HepG2 (cell line): ENCODE results near the gene RPS14. TPM values are rescaled to one million over a fixed set of nuclear protein-coding genes. Genes with fewer than 3 reads are reported as not detected.
A peak's percentile ranks its signal among the peaks of the same experiment; 100 is the strongest.

Experiments used
- ETV5 ChIP-seq: IDR thresholded peaks from 2 replicates; pipeline ENCODE4 v1.6.1; 2018; ENCODE audit warnings: missing biosample characterization, missing genetic modification reagents, inconsistent platforms, borderline replicate concordance
- IKZF5 ChIP-seq: IDR thresholded peaks from 2 replicates; pipeline ENCODE4 v1.6.1; 2018; ENCODE audit warnings: missing genetic modification reagents, mild to moderate bottlenecking, missing compliant biosample characterization
- KLF15 ChIP-seq: sonication (generic); formaldehyde crosslinking; IDR thresholded peaks from 2 replicates; pipeline ENCODE4 v1.8.1; 2023; ENCODE audit warnings: borderline replicate concordance, mild to moderate bottlenecking, inconsistent platforms, missing genetic modification reagents, mixed read lengths
- MED8 ChIP-seq: sonication (generic); formaldehyde crosslinking; IDR thresholded peaks from 2 replicates; pipeline ENCODE4 v1.8.1; 2023; ENCODE audit warnings: mild to moderate bottlenecking, missing genetic modification reagents; ENCODE audit not compliant: insufficient replicate concordance
- NFE2L2 ChIP-seq: fragments of 150-350 bp; IDR thresholded peaks from 2 replicates; pipeline ENCODE4 v1.6.1; 2014; ENCODE audit warnings: low read length
- NFYB ChIP-seq: sonication (generic); formaldehyde crosslinking; IDR thresholded peaks from 2 replicates; pipeline ENCODE4 v1.4.0; 2020; ENCODE audit warnings: missing genetic modification reagents
- PCBP1 ChIP-seq: fragments of 200-400 bp; formaldehyde crosslinking; IDR thresholded peaks from 2 replicates; pipeline ENCODE4 v1.6.1; 2017; ENCODE audit warnings: mild to moderate bottlenecking, low read depth, low read length, borderline replicate concordance
- RAD21 ChIP-seq: fragments of 450-650 bp; formaldehyde crosslinking; IDR thresholded peaks from 2 replicates; pipeline ENCODE4 v1.5.0; 2020; ENCODE audit warnings: mild to moderate bottlenecking
- THAP11 ChIP-seq: IDR thresholded peaks from 2 replicates; pipeline ENCODE4 v1.6.1; 2016; ENCODE audit warnings: missing biosample characterization, missing genetic modification reagents
- WIZ ChIP-seq: sonication (generic); formaldehyde crosslinking; IDR thresholded peaks from 2 replicates; pipeline ENCODE4 v1.5.1; 2020; ENCODE audit warnings: mild to moderate bottlenecking, missing genetic modification reagents
- ZBTB26 ChIP-seq: IDR thresholded peaks from 2 replicates; pipeline ENCODE4 v1.6.1; 2016; ENCODE audit warnings: missing compliant biosample characterization, missing genetic modification reagents, borderline replicate concordance
- ZFP36L1 ChIP-seq: sonication (generic); formaldehyde crosslinking; IDR thresholded peaks from 2 replicates; pipeline ENCODE4 v1.8.0; 2022; ENCODE audit warnings: mild to moderate bottlenecking, missing genetic modification reagents, moderate library complexity
- ZNF138 ChIP-seq: sonication (generic); formaldehyde crosslinking; IDR thresholded peaks from 2 replicates; pipeline ENCODE4 v1.5.0; 2020; ENCODE audit warnings: mild to moderate bottlenecking, low read depth, missing genetic modification reagents
- ZNF24 ChIP-seq: fragments of 450-650 bp; IDR thresholded peaks from 2 replicates; pipeline ENCODE4 v1.6.1; 2017; ENCODE audit warnings: antibody characterized with exemption, mild to moderate bottlenecking
- ZNF296 ChIP-seq: sonication (generic); formaldehyde crosslinking; conservative IDR thresholded peaks from 2 replicates; pipeline ENCODE4 v1.5.0; 2020; ENCODE audit warnings: mild to moderate bottlenecking, missing genetic modification reagents
- ZNF564 ChIP-seq: sonication (generic); formaldehyde crosslinking; IDR thresholded peaks from 2 replicates; pipeline ENCODE4 v1.8.1; 2023; ENCODE audit warnings: mild to moderate bottlenecking, missing genetic modification reagents
- ZNF589 ChIP-seq: sonication (generic); formaldehyde crosslinking; conservative IDR thresholded peaks from 2 replicates; pipeline ENCODE4 v1.8.0; 2022; ENCODE audit warnings: mild to moderate bottlenecking, moderate library complexity, missing genetic modification reagents
- ZNF652 ChIP-seq: IDR thresholded peaks from 2 replicates; pipeline ENCODE4 v1.6.1; 2016; ENCODE audit warnings: low read depth, borderline replicate concordance
- ZNF761 ChIP-seq: sonication (generic); formaldehyde crosslinking; conservative IDR thresholded peaks from 2 replicates; pipeline ENCODE4 v1.4.0; 2020; ENCODE audit warnings: mild to moderate bottlenecking, missing genetic modification reagents
- polyA plus RNA-seq, 8 experiments: library from polyadenylated mRNA; depleted of rRNA in 3 of 8; stranded (reverse) in 7 of 8; unstranded in 1 of 8; fragments of >200 nt; fragmentation: Illumina TruSeq in 4 of 8; extraction: Trizol in 4 of 8; gene quantifications; 2 replicates each; pipeline versions ENCODE4 v1.2.1 to v1.2.3, GENCODE V29; 2011 to 2016; ENCODE audit warnings: low read depth in 4 of 8, missing spikeins in 1 of 8, mixed read lengths in 1 of 8; ENCODE audit not compliant: insufficient read depth in 1 of 8
- total RNA-seq, 5 experiments: library from RNA; depleted of rRNA; stranded (reverse); fragments of >200 nt; fragmentation: Illumina TruSeq; extraction: Trizol; gene quantifications; 2 replicates each; pipeline ENCODE4 v1.2.3, GENCODE V29; 2016; ENCODE audit warnings: low read depth in 1 of 5
- TF ChIP-seq, protein P1 (sequence below): sonication (generic); formaldehyde crosslinking; IDR thresholded peaks from 2 replicates; pipeline ENCODE4 v1.5.1; 2020; ENCODE audit warnings: missing genetic modification reagents, mild to moderate bottlenecking, borderline replicate concordance
- TF ChIP-seq, protein P2 (sequence below): sonication (generic); formaldehyde crosslinking; IDR thresholded peaks from 2 replicates; pipeline ENCODE4 v1.9.0; 2021; ENCODE audit warnings: missing genetic modification reagents, borderline replicate concordance
- TF ChIP-seq, protein P3 (sequence below): fragments of 450-650 bp; IDR thresholded peaks from 2 replicates; pipeline ENCODE4 v1.6.1; 2017

The RPS14 gene
- total and polyA plus RNA-seq, 2 of the 13 experiments (the other 11 are each of a cell fraction or from before 2014, with no cell fraction given): 2,116 to 3,295 TPM

DNA sequence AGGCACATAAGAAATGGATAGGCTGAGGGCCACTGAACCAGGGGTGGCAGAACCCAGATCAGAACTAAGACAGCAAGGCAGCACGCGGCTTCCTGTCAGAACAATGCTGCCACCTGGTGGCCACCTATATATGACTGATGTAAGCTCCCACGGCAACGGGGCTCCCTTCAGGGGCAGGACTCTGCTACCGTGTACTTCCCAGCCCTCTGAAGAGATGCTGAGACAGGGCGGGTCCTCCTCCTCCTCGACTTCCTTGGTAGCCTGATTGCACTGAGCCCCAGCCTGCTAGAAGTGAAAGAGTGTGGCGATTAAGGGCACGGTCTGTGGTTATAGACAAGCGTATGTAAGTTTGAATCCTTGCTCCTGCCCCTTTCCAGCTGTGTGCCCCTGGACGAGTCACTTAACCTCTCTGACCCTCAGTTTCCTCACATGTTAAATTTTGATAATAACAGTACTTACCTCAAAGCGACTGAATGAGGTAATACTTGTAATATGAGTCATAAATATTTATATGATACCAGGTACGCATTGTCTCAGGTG lies 13.3 kb downstream of the RPS14 start (continued):
- TF ChIP-seq, protein P1, sequence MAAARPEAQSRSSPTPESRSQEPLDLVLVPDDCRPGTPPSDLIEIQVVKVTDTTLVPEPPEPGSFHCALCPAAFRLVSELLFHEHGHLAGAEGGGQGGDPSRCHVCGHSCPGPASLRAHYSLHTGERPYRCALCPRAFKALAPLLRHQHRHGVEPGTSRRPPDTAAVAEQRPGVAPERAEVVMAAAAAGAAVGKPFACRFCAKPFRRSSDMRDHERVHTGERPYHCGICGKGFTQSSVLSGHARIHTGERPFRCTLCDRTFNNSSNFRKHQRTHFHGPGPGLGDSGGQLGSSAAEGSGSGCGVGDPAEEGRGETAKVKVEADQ (CRISPR knock-in tag): no peak
- peak; percentile 89 for TF ChIP-seq RAD21
- TF ChIP-seq ZNF24: no peak
- TF ChIP-seq ZNF138 (CRISPR knock-in tag): no peak
- TF ChIP-seq ZNF761 (CRISPR knock-in tag): no peak
- no peak for TF ChIP-seq ZNF564
- TF ChIP-seq NFYB (CRISPR knock-in tag): no peak
- TF ChIP-seq ZNF589: no peak
- TF ChIP-seq KLF15: no peak
- TF ChIP-seq ZNF652 (CRISPR knock-in tag): no peak
- no peak for TF ChIP-seq ZFP36L1 (CRISPR knock-in tag)
- TF ChIP-seq, protein P2, sequence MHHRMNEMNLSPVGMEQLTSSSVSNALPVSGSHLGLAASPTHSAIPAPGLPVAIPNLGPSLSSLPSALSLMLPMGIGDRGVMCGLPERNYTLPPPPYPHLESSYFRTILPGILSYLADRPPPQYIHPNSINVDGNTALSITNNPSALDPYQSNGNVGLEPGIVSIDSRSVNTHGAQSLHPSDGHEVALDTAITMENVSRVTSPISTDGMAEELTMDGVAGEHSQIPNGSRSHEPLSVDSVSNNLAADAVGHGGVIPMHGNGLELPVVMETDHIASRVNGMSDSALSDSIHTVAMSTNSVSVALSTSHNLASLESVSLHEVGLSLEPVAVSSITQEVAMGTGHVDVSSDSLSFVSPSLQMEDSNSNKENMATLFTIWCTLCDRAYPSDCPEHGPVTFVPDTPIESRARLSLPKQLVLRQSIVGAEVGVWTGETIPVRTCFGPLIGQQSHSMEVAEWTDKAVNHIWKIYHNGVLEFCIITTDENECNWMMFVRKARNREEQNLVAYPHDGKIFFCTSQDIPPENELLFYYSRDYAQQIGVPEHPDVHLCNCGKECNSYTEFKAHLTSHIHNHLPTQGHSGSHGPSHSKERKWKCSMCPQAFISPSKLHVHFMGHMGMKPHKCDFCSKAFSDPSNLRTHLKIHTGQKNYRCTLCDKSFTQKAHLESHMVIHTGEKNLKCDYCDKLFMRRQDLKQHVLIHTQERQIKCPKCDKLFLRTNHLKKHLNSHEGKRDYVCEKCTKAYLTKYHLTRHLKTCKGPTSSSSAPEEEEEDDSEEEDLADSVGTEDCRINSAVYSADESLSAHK (CRISPR knock-in tag): no peak
- no peak for TF ChIP-seq MED8 (CRISPR knock-in tag)
- TF ChIP-seq ETV5 (CRISPR knock-in tag): peak; percentile 35; the same call in 1 of the 2 replicates
- no peak for TF ChIP-seq ZBTB26 (CRISPR knock-in tag)
- TF ChIP-seq ZNF296 (CRISPR knock-in tag): no peak
- 0 out of 2 replicates have a peak, but pooled peaks have one; percentile 31 for TF ChIP-seq THAP11 (CRISPR knock-in tag)
- TF ChIP-seq, protein P3, sequence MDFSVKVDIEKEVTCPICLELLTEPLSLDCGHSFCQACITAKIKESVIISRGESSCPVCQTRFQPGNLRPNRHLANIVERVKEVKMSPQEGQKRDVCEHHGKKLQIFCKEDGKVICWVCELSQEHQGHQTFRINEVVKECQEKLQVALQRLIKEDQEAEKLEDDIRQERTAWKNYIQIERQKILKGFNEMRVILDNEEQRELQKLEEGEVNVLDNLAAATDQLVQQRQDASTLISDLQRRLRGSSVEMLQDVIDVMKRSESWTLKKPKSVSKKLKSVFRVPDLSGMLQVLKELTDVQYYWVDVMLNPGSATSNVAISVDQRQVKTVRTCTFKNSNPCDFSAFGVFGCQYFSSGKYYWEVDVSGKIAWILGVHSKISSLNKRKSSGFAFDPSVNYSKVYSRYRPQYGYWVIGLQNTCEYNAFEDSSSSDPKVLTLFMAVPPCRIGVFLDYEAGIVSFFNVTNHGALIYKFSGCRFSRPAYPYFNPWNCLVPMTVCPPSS: no peak
- peak; percentile 42; the same call in 1 of the 2 replicates for TF ChIP-seq IKZF5 (CRISPR knock-in tag)
- TF ChIP-seq PCBP1: no peak
- TF ChIP-seq NFE2L2: no peak
- TF ChIP-seq WIZ (CRISPR knock-in tag): no peak
